OCI-LY7 (cell line): Measurements from ENCODE around the gene ZNF774.

ENCODE experiments used
- CTCF ChIP-seq: fragments of 200-600 bp; sonication (generic); conservative IDR thresholded peaks from 2 replicates; pipeline ENCODE4 v1.5.1; 2014; ENCODE audit warnings: mild to moderate bottlenecking, antibody characterized with exemption, low read length, moderate library complexity, mixed read lengths
- EZH2phosphoT487 ChIP-seq: fragments of 200-600 bp; sonication (generic); IDR thresholded peaks from 2 replicates; pipeline ENCODE4 v1.6.1; 2018; ENCODE audit warnings: low read depth, borderline replicate concordance, mild to moderate bottlenecking, mixed run types, antibody characterized with exemption, low read length, moderate library complexity, mixed read lengths

- TF ChIP-seq CTCF (no peak), EZH2phosphoT487 (no peak)
These were observed 491 bp upstream of the ZNF774 start for GRCh38 chr15:90351479-90352106.
